KMS-11 (cell line): ENCODE data around the gene FUOM.

ENCODE experiments used
- H2AFZ ChIP-seq: fragments of 200-600 bp; sonication (generic); 2 replicates; pipeline ENCODE4 v1.6.1; 2016; ENCODE audit warnings: antibody characterized with exemption, mixed run types, low read depth
- H3K27ac ChIP-seq: fragments of 200-600 bp; sonication (generic); 2 replicates; pipeline ENCODE4 v1.6.1; 2016; ENCODE audit warnings: mild to moderate bottlenecking, mixed run types
- H3K27me3 ChIP-seq: fragments of 200-600 bp; sonication (generic); 2 replicates; pipeline ENCODE4 v1.6.1; 2017; ENCODE audit warnings: mild to moderate bottlenecking, low read depth, mixed run types, moderate library complexity; ENCODE audit not compliant: insufficient read depth
- H3K36me3 ChIP-seq: fragments of 200-600 bp; sonication (generic); 2 replicates; pipeline ENCODE4 v1.6.1; 2017; ENCODE audit warnings: mild to moderate bottlenecking, mixed run types; ENCODE audit not compliant: insufficient read depth
- H3K4me1 ChIP-seq: fragments of 200-600 bp; sonication (generic); 2 replicates; pipeline ENCODE4 v1.6.1; 2016; ENCODE audit warnings: mild to moderate bottlenecking, low read depth, mixed run types; ENCODE audit not compliant: poor library complexity, severe bottlenecking
- H3K4me2 ChIP-seq: fragments of 200-600 bp; sonication (generic); 2 replicates; pipeline ENCODE4 v1.7.0; 2016; ENCODE audit warnings: mild to moderate bottlenecking, mixed run types
- H3K4me3 ChIP-seq: fragments of 200-600 bp; sonication (generic); IDR thresholded peaks from 2 replicates; pipeline ENCODE4 v1.6.1; 2017; ENCODE audit warnings: low read depth, low read length, mixed read lengths; ENCODE audit not compliant: insufficient read depth
- H3K79me2 ChIP-seq: fragments of 200-600 bp; sonication (generic); 2 replicates; pipeline ENCODE4 v1.6.1; 2016; ENCODE audit warnings: low read depth, mixed run types; ENCODE audit not compliant: insufficient read depth
- H3K9ac ChIP-seq: fragments of 200-600 bp; sonication (generic); 2 replicates; pipeline ENCODE4 v1.6.1; 2016; ENCODE audit warnings: mild to moderate bottlenecking, mixed run types
- H4K20me1 ChIP-seq: fragments of 200-600 bp; sonication (generic); 2 replicates; pipeline ENCODE4 v1.6.1; 2016; ENCODE audit warnings: mild to moderate bottlenecking, mixed run types; ENCODE audit not compliant: insufficient read depth
- TF ChIP-seq, protein P1 (sequence below): fragments of 200-600 bp; sonication (generic); conservative IDR thresholded peaks from 2 replicates; pipeline ENCODE4 v1.6.1; 2017; ENCODE audit warnings: low read depth, mild to moderate bottlenecking, antibody characterized with exemption, low read length, moderate library complexity, mixed read lengths

FUOM gene

DNA sequence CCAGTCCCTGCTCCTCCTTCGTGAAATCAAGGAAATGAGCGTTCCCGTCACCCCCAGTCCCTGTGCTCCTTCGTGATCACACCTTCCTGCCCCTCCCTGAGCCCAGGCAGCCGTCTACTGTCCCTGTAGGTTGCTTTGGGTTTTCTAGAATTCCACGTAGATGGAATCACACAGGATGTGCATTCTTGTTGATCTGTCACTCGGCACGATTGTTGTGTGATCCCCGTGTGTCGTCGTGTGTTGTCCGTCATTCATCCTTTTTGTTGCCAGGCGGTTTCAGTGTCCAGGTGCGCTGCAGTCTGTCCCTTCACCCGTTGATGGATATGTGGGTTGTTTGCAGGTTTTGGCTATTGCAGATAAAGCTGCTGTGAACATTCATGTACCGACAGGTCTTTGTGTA is 45.5 kb upstream of the FUOM start:
- Histone ChIP-seq H3K9ac (no peak overlapping the region), H3K27me3 (no peaks in the 10 kb centered on the region), H3K79me2 (no peaks in the 10 kb centered on the region; the same call in none of the 2 replicates), H3K4me3 (no peak overlapping the region), H3K27ac (no peak overlapping the region), H3K4me2 (no peak overlapping the region), H3K4me1 (peaks cover 33% of the 10 kb centered on the region), H2AFZ (no peak overlapping the region), H3K36me3 (no peaks in the 10 kb centered on the region), H4K20me1 (no peaks in the 10 kb centered on the region)
- TF ChIP-seq, protein P1, sequence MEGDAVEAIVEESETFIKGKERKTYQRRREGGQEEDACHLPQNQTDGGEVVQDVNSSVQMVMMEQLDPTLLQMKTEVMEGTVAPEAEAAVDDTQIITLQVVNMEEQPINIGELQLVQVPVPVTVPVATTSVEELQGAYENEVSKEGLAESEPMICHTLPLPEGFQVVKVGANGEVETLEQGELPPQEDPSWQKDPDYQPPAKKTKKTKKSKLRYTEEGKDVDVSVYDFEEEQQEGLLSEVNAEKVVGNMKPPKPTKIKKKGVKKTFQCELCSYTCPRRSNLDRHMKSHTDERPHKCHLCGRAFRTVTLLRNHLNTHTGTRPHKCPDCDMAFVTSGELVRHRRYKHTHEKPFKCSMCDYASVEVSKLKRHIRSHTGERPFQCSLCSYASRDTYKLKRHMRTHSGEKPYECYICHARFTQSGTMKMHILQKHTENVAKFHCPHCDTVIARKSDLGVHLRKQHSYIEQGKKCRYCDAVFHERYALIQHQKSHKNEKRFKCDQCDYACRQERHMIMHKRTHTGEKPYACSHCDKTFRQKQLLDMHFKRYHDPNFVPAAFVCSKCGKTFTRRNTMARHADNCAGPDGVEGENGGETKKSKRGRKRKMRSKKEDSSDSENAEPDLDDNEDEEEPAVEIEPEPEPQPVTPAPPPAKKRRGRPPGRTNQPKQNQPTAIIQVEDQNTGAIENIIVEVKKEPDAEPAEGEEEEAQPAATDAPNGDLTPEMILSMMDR = no peak

DNA sequence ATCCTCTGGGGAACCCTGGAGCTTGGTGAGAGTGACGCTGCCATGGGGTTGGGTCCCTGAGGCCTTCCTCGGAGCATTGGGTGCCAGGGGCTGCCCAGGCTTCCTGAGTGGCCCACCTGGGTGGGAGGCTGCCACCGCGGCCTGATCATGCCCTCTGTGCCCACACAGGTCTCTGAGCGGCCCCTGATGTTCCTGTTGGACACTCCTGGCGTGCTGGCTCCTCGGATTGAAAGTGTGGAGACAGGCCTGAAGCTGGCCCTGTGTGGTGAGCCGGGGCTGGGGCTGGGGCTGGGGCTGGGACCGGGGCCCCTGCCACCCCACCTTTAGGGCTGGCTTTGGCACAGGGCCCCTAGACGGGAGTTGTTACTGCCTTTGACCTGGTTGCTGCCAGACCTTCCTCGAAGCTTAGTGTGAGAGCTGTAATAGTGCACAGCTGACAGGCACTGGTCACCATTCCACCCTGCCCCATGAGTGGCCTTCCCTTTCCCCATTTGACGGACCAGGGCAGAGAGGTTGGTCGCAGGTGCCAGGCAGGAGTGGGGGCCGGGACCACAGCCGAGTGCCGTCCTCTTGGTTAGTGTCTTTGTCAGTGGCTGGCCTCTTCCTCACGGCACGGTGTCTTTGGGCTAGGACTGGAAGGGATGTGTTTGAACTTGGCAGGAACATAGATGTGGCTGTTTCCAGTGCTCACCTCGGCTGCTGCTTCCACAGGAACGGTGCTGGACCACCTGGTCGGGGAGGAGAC is 44.3 kb upstream of the FUOM start:
- Histone ChIP-seq H3K9ac (no peak overlapping the region), H2AFZ (no peak overlapping the region), H3K4me2 (peak overlapping the region; percentile 80; the same call in 1 of the 2 replicates), H3K27ac (no peak overlapping the region), H3K4me1 (peaks cover 33% of the 10 kb centered on the region), H3K27me3 (no peaks in the 10 kb centered on the region), H3K36me3 (no peaks in the 10 kb centered on the region), H3K79me2 (no peaks in the 10 kb centered on the region; the same call in none of the 2 replicates), H4K20me1 (no peaks in the 10 kb centered on the region), H3K4me3 (no peak overlapping the region)
- TF ChIP-seq, protein P1 = no peak

DNA sequence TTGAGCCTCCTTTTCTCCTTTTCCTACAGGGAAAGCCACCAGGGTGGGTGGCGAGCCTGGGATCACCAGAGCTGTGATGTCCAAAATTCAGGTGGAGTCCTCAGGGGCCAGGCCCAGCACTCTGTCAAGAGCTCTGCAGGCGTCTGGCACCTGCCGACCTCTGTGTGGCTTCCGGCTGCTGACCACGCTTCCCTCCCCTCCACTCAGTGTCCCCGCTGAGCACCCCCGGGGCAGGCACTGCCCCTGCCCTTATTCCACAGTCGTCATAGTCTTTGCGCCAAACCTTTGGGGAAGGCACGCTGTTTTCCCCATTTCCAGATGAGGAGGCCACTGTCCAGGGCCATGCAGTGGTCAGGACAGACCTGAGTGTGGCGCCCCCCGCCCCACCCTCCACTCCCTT is 43.7 kb upstream of the FUOM start:
- H3K4me1 ChIP-seq = peaks cover 33% of the 10 kb centered on the region
- H3K4me3 ChIP-seq = no peak overlapping the region
- H4K20me1 ChIP-seq = no peaks in the 10 kb centered on the region
- H3K27me3 ChIP-seq = no peaks in the 10 kb centered on the region
- H3K27ac ChIP-seq = peak overlapping the region; percentile 81; the same call in 1 of the 2 replicates
- no peaks in the 10 kb centered on the region; the same call in none of the 2 replicates for H3K79me2 ChIP-seq
- H3K4me2 ChIP-seq = peak overlapping the region; percentile 80; the same call in 1 of the 2 replicates
- H3K36me3 ChIP-seq = no peaks in the 10 kb centered on the region
- H3K9ac ChIP-seq = peak overlapping the region; percentile 38; the same call in 1 of the 2 replicates
- no peak overlapping the region for H2AFZ ChIP-seq
- TF ChIP-seq, protein P1 = no peak

DNA sequence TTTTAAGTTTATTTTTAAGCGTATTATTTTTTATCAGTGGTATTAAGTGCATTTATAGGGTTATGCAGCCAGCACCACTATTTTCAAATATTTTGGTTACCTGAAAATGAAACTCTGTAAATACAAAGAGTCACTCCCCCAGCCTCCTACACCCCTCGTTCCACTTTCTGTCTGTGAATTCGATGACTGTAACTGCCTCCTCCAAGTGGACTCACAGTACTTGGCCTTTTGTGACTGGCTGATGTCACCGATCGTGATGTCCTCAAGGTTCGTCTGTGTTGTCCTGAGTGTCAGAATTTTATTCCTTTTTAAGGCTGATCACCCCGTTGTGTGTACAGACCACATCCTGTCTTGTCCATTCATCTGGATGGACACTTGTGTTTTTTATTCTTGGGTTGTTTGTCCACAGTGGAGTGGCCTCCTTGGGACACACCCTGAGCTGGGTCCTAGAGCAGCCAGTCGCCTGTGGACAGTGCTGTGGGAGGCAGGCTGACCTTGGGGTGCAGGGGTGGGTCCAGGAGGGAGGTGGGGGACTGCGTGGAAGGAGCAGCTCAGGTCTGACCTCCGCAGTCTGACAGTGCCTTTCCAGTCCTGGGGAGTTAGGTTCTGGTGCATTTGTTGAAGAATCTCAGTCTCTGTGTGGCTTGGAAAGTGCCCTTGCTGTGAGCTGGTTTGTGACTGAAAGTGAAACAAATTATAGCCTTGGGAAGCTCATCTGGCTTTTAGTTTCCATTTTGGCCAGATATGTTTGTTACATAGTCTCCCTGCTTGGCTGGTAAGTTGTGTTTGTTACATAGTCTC is 43.0 kb upstream of the FUOM start:
- Histone ChIP-seq H3K27ac (peak overlapping the region; percentile 81), H3K4me1 (peaks cover 27% of the 10 kb centered on the region), H3K36me3 (no peaks in the 10 kb centered on the region), H3K4me3 (no peak overlapping the region), H3K79me2 (peaks cover 2% of the 10 kb centered on the region; the same call in 1 of the 2 replicates), H2AFZ (0 out of 2 replicates have a peak overlapping the region, but pooled peaks have one; percentile 5), H3K27me3 (no peaks in the 10 kb centered on the region), H4K20me1 (no peaks in the 10 kb centered on the region), H3K4me2 (peak overlapping the region; percentile 80), H3K9ac (peak overlapping the region; percentile 38; the same call in 1 of the 2 replicates)
- TF ChIP-seq, protein P1 = no peak
